NAMALWA (cell line): Measurements from ENCODE around the gene TEX44.
"Not testable (repeated sequence)": the region's sequence is repeated elsewhere in the genome, so short reads cannot be mapped to it uniquely, and the experiment has no call there.

ENCODE experiments used
- DNase-seq: peaks from one replicate; pipeline ENCODE4 v3.0.0-alpha.2; 2015; ENCODE audit warnings: low spot score

Gene TEX44

GRCh38 chr2:231571661-231572191, 20.9 kb upstream of the TEX44 start:
- DNase-seq, result no peak

- DNase-seq, result no peak
Measured at GRCh38 chr2:231573096-231573495, 19.6 kb upstream of the TEX44 start.

DNA sequence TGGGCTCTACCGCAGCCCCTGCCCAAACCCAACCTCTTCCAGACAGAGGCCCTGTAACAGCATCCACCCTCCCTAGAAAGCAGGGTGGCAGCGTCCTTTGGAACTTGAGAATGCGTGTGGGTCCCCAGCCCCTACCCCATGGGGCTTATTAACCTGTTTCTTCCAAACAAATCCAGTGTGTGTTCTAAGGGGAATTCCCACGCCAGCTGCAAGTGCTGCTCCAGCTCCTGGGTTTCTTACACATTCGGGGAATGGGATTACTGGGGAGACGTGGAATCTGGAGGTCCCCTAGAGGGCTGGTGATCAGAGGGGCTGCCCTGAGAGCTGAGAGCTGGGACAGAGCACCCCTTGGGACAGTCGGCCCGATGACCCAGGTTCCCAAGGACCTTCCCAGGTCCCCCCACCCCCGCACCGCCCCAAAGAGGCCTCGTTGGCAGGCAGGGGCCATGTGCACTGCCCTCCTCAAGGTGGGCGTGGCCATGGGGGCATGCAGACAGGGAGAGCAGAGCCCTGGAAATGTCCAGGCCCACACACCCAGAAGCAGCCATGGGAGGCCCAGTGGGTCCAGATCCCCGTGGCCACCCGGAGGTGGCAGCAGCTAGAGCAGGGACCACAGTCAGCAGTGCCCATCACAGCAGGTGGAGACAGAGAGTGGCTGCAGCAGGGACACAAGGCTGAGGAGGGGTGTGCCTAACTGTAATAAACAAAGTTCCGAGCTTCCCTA, 18.8 kb upstream of the TEX44 start:
- no peak for DNase-seq

DNA sequence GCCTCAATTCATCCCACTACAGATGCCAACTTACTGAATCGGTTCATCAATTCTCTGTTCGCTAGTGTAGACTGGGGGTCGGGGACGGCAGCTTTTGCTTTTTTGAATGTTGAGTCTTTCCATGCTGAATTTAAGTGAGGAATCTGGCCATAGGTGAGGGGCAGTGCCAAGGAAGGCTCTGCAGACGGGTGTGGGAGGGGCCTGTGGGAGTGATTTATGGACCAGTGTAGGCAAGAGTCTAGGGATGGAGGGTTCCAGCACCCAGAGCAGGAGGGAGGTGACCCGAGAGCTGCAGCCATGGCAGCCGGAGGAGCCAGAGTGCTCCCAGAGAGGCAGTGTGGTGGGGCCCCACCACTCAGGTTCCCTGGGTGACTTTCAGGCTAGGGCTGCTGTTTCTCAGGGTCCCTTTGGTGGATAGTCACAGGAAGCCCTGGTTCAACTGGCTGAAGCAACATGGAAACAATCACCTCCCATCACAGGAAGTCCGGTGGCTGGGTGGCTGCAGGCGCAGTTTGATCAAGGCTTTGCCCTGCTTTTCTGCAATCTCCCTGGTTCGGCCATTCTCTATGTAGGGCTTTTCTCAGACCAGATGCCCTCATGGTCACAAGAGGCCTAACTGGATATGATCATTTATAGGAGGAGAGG, 16.9 kb upstream of the TEX44 start:
- no peak for DNase-seq

- DNase-seq, result no peak
Measured at GRCh38 chr2:231576465-231576864, 16.2 kb upstream of the TEX44 start.

DNA sequence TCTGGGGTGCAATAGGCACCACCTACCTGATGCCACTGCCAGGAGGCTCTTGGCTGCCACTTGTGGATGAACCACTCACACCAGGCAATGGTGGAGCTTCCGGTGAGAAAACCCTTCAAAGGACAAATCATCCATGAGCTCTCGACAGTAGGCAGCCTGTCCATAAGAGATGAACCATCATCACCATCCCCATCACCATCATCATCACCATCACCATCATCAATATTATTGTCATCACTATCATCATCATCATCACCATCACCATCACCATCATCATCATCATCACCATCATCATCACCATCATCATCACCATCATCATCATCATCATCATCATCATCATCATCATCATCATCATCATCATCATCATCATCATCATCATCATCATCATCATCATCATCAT, 14.0 kb upstream of the TEX44 start:
- DNase-seq, result not testable (repeated sequence)

DNA sequence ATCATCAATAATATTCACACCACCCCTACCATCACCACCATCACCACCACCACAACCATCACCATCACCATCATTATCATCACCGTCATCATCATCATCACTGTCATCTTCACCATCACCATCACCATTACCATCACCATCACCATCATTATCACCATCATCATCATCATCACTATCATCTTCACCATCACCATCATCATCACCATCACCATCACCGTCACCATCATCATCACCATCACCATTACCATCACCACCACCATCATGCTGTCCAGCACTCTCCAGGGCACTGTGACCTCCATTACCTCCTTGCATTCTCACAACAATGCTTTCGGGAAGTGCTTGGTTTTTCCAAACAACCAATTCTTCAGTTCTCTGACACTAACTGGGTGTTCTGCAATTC, 13.1 kb upstream of the TEX44 start:
- no peak for DNase-seq

DNA sequence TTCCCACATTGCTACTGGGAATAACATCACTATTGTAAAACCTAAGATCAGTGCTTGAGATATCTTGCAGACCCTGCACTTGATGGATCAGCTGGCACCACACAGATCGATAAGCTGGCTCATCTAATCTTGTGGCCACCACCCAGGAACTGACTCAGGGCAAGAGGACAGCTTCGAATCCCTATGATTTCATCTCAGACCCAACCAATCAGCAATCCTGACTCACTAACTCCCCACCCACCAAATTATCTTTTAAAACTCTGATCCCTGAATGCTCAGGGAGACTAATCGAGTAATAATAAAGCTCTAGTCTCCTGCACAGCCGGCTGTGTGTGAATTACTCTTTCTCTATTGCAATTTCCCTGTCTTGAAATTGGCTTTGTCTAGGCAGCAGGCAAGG, 11.3 kb upstream of the TEX44 start:
- no peak for DNase-seq

DNA sequence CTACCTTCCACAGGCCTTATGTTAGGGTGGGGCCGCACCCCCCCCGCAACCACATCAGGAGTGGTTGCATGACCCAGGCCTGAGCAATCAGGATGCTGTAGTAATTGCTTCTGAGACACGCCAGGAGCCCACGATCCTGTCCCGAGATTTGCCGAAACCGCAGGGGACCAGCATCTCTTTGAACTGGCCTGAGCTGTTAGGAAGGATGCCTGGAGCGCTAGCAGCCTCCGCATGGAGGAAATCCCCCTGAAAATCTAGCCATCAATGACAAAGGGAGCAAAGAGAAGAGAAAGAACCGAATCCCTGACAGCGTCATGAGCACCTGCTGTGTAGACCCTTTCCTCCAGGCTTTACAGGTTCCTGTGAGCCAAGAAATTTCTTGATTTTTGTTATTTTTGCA, 8.7 kb upstream of the TEX44 start:
- DNase-seq, result no peak

- DNase-seq, result not testable (repeated sequence)
Measured at GRCh38 chr2:231587744-231588143, 4.9 kb upstream of the TEX44 start.

DNA sequence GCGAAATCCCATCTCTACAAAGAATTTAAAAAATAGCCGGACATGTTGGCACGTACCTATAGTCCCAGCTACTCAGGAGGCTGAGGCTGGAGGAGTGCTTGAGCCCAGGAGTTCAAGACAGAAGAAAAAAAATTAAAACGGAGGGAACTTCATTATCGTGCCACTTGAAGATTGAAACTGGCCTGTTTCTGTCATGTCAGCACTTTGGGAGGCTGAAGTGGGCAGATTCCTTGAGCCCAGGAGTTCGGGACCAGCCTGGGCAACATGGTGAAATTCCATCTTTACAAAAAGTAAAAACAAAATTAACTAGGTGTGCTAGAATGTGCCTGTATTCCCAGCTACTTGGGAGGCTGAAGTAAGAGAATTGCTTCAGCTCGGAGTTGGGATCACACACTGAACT, 3.0 kb upstream of the TEX44 start:
- no peak for DNase-seq

GRCh38 chr2:231590614-231591013, 2.0 kb upstream of the TEX44 start:
- no peak for DNase-seq

DNA sequence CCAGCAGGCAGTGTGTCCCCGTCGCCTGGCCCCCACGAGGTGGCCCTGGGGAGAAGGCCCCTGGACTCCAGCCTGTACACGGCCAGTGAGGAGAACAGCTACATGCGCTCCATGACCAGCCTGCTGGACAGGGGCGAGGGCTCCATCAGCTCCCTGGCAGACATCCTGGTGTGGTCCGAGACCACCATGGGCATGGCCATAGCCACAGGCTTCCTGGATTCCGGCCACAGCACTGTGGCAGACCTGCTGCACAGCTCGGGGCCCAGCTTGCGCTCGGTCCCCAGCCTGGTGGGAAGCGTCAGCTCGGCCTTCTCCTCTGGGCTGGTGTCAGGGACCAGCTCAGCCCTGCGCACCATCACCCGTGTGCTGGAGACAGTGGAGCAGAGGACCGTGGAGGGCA, 1.0 kb downstream of the TEX44 start:
- DNase-seq, result no peak

DNA sequence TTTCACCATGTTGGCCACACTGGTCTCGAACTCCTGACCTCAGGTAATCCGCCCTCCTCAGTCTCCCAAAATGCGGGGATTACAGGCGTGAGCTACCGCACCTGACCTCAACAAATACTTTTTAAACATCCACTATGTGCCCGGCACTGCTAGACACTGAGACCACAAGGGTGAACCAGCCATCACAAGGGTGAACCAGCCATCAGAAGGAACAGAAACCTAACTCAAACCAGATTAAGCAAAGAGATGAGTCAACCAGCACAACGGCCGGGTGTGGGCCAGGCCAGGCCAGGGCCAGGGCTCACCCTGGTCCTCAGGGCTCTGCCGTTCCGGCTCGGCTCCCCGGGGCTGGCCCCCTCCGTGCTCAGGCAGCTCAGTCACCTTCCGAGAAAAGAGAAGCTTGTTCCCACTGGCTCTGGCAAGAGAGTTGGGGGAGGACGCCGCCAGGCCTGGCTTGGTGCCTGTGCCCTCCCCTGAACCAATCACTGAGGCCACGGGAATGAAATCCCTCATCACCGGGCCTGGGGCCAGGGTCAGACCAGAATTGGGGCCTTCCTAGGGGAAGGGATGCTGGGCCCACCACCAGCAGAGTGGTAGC, 4.4 kb downstream of the TEX44 start:
- DNase-seq, result no peak

DNA sequence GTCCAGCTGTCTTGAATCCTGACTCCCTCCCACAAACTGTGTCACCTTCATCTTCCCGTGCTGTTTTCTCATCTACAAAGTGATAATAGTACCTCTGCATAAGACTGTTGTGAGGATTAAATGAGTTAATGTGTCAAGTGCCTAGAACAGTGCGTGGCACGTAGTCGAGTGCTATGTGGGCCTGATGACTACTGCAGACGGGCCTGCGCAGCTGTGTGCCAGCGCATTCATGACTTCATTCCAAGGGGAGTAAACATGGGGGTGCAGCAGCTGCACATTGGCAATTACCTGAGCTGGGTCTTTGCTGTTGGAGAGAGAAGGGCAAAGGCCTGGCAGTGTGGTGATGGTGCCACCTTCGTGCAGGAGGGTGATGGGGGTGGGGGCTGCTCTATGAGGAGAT, 5.0 kb downstream of the TEX44 start:
- no peak for DNase-seq

- DNase-seq, result no peak
Measured at GRCh38 chr2:231600619-231601355, 8.1 kb downstream of the TEX44 start.

GRCh38 chr2:231601356-231602229, 8.9 kb downstream of the TEX44 start:
- DNase-seq, result peak; percentile 87

GRCh38 chr2:231602859-231603467, 10.3 kb downstream of the TEX44 start:
- DNase-seq, result no peak

DNA sequence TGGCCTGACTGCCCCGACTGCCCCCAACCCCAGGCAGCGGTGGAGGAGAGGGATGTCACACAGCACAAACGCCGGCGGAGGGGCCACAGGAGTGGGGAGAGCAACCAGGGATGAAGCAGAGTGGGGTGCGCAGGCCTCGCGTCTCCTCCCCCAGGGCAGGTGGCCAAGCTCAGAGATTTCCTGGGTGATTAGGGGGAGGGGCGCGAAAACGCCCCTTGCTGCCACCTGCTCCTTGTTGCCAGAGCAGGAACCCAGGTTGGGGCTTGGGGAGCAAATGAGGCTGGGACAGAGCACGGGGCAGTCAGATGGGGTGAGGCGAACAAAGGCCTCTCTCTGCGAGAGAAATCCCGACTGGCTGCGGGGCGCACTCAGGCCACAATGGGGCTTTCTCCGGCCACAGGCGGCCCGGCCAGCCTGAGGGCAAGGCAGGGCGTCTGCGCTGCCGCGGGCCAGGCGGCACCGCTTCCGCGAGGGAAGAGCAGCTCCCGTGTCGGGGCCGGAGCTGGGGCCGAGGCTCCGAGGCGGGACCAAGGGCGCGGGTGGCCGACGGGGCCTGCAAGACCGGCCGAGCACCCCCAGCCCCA, 11.5 kb downstream of the TEX44 start:
- peak; percentile 89 for DNase-seq

GRCh38 chr2:231604685-231605606, 12.3 kb downstream of the TEX44 start:
- peak; percentile 99 for DNase-seq
